Chondrocyte (in vitro differentiated cells): ENCODE measurements around the gene UCN3. TPM values are rescaled to one million over a fixed set of nuclear protein-coding genes. Genes with fewer than 3 reads are reported as not detected.

Experiments used
- DNase-seq: peaks from one replicate; pipeline ENCODE4 v3.0.0; 2021; ENCODE audit warnings: mixed read lengths, low spot score
- H3K27ac Mint-ChIP-seq: one replicate; pipeline ENCODE4 v1.8.0; 2021; ENCODE audit warnings: mild to moderate bottlenecking, moderate library complexity, mixed read lengths; ENCODE audit not compliant: unreplicated experiment
- H3K27me3 Mint-ChIP-seq: 2 replicates; pipeline ENCODE4 v1.8.0; 2021; ENCODE audit warnings: low read depth, mixed read lengths
- H3K36me3 Mint-ChIP-seq: 2 replicates; pipeline ENCODE4 v1.8.0; 2021; ENCODE audit warnings: low read depth, mixed read lengths
- H3K4me1 Mint-ChIP-seq: 2 replicates; pipeline ENCODE4 v1.8.0; 2021; ENCODE audit warnings: low read depth, mild to moderate bottlenecking, mixed read lengths
- H3K4me3 Mint-ChIP-seq: one replicate; pipeline ENCODE4 v1.8.0; 2021; ENCODE audit warnings: mild to moderate bottlenecking, moderate library complexity, mixed read lengths; ENCODE audit not compliant: unreplicated experiment
- H3K9me3 Mint-ChIP-seq: 2 replicates; pipeline ENCODE4 v1.8.0; 2021; ENCODE audit warnings: low read depth, mixed read lengths
- long read RNA-seq: library from polyadenylated mRNA; stranded (forward); transcript quantifications from one replicate; pipeline ENCODE4 v2.0.0, GENCODE V29; 2021
- total RNA-seq: library from RNA; stranded (reverse); gene quantifications from 3 replicates; pipeline ENCODE4 v1.2.1, GENCODE V29; 2021
- TF ChIP-seq, protein P1 (sequence below): fragments of 200-600 bp; sonication (generic); IDR thresholded peaks from 2 replicates; pipeline ENCODE4 v1.5.0; 2021; ENCODE audit warnings: antibody characterized with exemption, mild to moderate bottlenecking, moderate library complexity

UCN3 gene, protein sequence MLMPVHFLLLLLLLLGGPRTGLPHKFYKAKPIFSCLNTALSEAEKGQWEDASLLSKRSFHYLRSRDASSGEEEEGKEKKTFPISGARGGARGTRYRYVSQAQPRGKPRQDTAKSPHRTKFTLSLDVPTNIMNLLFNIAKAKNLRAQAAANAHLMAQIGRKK
- not detected in 3 replicates for total RNA-seq
- long read RNA-seq, result 0 reads

DNA sequence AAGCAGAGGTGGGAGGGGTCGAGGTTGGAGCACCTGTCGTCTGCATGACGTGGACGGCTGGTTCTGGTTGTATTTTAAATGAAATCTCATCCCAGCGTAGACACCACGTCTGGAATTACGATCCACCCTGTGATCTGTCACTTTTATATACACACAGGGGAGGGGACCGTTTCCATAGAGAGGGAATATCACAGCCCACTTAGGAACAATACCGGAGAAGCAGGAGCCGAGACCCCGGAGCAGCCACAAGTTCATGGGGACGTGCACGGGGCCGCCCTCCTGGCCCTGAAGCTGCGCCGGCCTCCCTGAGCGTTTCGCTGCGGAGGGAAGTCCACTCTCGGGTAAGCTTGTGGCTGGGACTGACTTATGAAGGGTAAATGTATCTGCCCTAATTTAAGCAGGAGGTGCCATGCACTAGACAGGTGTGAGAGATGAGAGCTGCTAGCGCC, at the start of gene UCN3:
TSS of gene UCN3 (plus strand) at position 77 of the 449 bp plus-strand sequence. CDS start 8,755 bp downstream, outside the sequence.
- Mint-ChIP-seq H3K4me1 (no peaks in the 10 kb centered on the region), H3K9me3 (no peaks in the 10 kb centered on the region), H3K27ac (no peak within 1 kb of the TSS), H3K27me3 (peaks cover 78% of the 10 kb centered on the region), H3K4me3 (no peak within 1 kb of the TSS), H3K36me3 (no peaks in the 10 kb centered on the region)
- TF ChIP-seq, protein P1, sequence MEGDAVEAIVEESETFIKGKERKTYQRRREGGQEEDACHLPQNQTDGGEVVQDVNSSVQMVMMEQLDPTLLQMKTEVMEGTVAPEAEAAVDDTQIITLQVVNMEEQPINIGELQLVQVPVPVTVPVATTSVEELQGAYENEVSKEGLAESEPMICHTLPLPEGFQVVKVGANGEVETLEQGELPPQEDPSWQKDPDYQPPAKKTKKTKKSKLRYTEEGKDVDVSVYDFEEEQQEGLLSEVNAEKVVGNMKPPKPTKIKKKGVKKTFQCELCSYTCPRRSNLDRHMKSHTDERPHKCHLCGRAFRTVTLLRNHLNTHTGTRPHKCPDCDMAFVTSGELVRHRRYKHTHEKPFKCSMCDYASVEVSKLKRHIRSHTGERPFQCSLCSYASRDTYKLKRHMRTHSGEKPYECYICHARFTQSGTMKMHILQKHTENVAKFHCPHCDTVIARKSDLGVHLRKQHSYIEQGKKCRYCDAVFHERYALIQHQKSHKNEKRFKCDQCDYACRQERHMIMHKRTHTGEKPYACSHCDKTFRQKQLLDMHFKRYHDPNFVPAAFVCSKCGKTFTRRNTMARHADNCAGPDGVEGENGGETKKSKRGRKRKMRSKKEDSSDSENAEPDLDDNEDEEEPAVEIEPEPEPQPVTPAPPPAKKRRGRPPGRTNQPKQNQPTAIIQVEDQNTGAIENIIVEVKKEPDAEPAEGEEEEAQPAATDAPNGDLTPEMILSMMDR, result no peak
- no peak for DNase-seq

DNA sequence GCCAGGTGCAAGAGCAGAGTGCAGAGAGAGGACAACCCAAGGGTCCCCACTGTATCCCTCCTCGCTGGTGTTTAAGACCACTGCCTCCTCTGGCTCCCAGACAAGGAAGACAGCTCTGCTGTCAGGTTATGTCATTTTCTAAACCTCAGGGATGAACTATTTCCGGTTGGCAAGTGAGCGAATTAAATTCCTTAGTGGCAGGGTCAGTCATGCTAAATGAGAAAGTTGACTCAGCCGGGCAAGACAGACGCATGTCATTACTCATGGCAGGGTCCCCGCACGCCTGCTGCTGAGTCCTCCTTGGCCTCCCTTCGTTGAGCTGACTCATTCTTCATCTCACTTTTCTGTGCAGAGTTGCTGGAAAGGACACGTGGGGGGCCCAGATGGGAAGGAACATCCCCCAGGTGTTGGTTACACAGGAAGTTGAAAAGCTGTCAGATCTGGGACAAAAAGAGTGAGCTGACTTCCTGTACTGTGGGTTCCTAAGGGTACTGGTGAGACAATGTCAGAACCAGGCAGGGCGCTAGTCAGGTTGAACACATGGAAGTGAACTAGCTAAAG, 47.1 kb upstream of the UCN3 start:
- no peak overlapping the region for H3K4me3 Mint-ChIP-seq
- no peaks in the 10 kb centered on the region for H3K27me3 Mint-ChIP-seq
- TF ChIP-seq, protein P1, result no peak
- H3K9me3 Mint-ChIP-seq, result peaks cover 10% of the 10 kb centered on the region
- H3K4me1 Mint-ChIP-seq, result peaks cover 16% of the 10 kb centered on the region
- peak overlapping the region; percentile 66 for H3K27ac Mint-ChIP-seq
- DNase-seq, result no peak
- no peaks in the 10 kb centered on the region for H3K36me3 Mint-ChIP-seq

DNA sequence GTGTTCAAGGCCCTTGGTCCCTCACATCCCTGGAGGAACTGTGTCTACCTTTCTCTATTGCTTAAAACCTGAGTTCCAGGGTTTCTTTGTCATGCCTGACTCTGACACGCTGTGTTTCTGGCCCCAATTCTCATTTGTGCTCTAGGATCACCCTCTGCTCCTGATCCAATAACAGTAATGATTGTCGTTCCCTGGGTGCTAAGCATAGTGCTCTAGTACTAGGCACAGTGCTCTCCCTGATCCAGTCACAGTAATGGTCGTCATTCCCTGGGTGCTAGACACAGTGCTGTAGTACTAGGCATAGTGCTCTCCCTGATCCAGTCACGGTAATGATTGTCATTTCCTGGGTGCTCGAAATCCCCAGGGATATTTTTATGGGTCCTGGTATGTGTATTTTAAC, 46.6 kb upstream of the UCN3 start:
- Mint-ChIP-seq H3K4me1 (peaks cover 16% of the 10 kb centered on the region), H3K36me3 (no peaks in the 10 kb centered on the region), H3K4me3 (no peak overlapping the region), H3K27me3 (no peaks in the 10 kb centered on the region), H3K27ac (peak overlapping the region; percentile 66), H3K9me3 (peaks cover 10% of the 10 kb centered on the region)
- DNase-seq, result no peak
- TF ChIP-seq, protein P1, result no peak

- Mint-ChIP-seq H3K9me3 (peaks cover 10% of the 10 kb centered on the region), H3K4me3 (no peak overlapping the region), H3K4me1 (peaks cover 16% of the 10 kb centered on the region), H3K27ac (no peak overlapping the region), H3K36me3 (no peaks in the 10 kb centered on the region), H3K27me3 (peaks cover 4% of the 10 kb centered on the region)
- DNase-seq, result no peak
- TF ChIP-seq, protein P1, result no peak
Observed at GRCh38 chr10:5319863-5320262, 44.9 kb upstream of the UCN3 start.

DNA sequence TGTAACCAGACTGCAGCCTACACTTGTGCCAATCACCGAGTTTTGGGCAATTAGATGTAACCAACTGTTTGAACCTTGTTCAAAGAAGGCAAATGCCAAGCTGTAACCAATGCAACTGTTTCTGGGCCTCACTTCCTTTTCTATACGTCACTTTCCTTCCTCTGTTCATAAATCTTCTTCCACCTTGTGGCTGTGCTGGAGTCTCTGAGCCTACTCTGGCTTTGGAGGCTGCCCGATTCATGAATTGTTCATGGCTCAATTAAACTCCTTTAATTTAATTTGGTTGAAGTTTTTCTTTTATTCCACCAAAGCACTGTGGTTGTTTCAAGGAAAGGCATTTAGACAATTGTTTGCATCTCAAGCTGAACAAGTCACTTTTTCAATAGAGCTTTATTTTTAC, 43.5 kb upstream of the UCN3 start:
- Mint-ChIP-seq H3K4me1 (peaks cover 16% of the 10 kb centered on the region), H3K27ac (no peak overlapping the region), H3K4me3 (no peak overlapping the region), H3K27me3 (peaks cover 10% of the 10 kb centered on the region), H3K9me3 (peaks cover 10% of the 10 kb centered on the region), H3K36me3 (no peaks in the 10 kb centered on the region)
- no peak for DNase-seq
- TF ChIP-seq, protein P1, result no peak
